WI38 (cell line): Measurements from ENCODE around the gene RSKR.
"Not testable (repeated sequence)": the region's sequence is repeated elsewhere in the genome, so short reads cannot be mapped to it uniquely, and the experiment has no call there.

ENCODE experiments used
- H3K4me3 ChIP-seq: 2 replicates; pipeline ENCODE4 v1.5.1; 2011; ENCODE audit warnings: low read depth, mild to moderate bottlenecking, control low read depth, low read length
- CTCF ChIP-seq: IDR thresholded peaks from 2 replicates; pipeline ENCODE4 v1.5.1; 2012; ENCODE audit warnings: low read depth, mild to moderate bottlenecking, control low read depth, low read length

RSKR gene

GRCh38 chr17:28613931-28614381 lies at the start of gene RSKR:
TSS of gene RSKR (minus strand) at chr17:28614185. CDS start at chr17:28614161, 24 bp downstream.
- no peak within 1 kb of the TSS for H3K4me3 ChIP-seq
- no peak for TF ChIP-seq CTCF

GRCh38 chr17:28663723-28664122 lies 49.7 kb upstream of the RSKR start:
- H3K4me3 ChIP-seq: no peak overlapping the region; the same call in 1 of the 2 replicates
- TF ChIP-seq CTCF: no peak

GRCh38 chr17:28662527-28662829 lies 48.5 kb upstream of the RSKR start:
- no peak for TF ChIP-seq CTCF

GRCh38 chr17:28661635-28662526 lies 47.9 kb upstream of the RSKR start, which contains the start of the genes SDF2 and SUPT6H:
TSS of gene SDF2 (minus strand) at chr17:28661906. CDS start at chr17:28661876, 30 bp downstream.
TSS of gene SUPT6H (plus strand) at chr17:28662205. CDS start at chr17:28673402, 11,197 bp downstream.
- H3K4me3 ChIP-seq: peak within 1 kb of the TSS; percentile 82
- no peak for TF ChIP-seq CTCF

More at GRCh38 chr17:28662527-28662829, 48.5 kb upstream of the RSKR start:
- H3K4me3 ChIP-seq: peak overlapping the region; percentile 82

- H3K4me3 ChIP-seq: not testable (repeated sequence)
Observed at GRCh38 chr17:28659497-28659881, 45.5 kb upstream of the RSKR start.

GRCh38 chr17:28658766-28659496 lies 44.9 kb upstream of the RSKR start:
- not testable (repeated sequence) for H3K4me3 ChIP-seq

- not testable (repeated sequence) for H3K4me3 ChIP-seq
Observed at GRCh38 chr17:28658342-28658741, 44.4 kb upstream of the RSKR start.

GRCh38 chr17:28657756-28658155 lies 43.8 kb upstream of the RSKR start:
- TF ChIP-seq CTCF: no peak
- no peak overlapping the region for H3K4me3 ChIP-seq
